ENCODE data around the gene MORC3.

The MORC3 gene

DNA sequence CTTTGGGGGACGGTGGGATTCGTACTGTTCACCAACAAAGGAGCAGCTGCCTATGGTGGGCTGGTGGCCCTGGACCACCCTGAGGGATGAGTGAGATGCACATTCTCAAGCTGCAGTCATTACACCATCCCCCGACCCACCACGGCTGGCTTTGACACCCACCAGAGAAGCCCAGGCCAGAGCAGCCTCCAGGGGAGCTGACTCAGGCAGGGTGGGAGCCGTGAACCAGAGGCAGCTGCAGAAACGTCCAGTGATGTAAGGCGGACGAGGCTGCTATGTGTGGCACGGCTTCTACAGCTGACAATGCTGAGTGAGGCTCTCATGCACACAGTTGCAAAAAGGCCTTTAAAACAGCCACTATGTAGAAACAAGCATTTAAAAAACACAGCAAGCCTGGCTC lies 105.3 kb downstream of the MORC3 start:
- DNase-seq = no peak
